ENCODE results near the gene SLFN12L.
"Not testable (repeated sequence)": the region's sequence is repeated elsewhere in the genome, so short reads cannot be mapped to it uniquely, and the experiment has no call there.

Gene SLFN12L

DNA sequence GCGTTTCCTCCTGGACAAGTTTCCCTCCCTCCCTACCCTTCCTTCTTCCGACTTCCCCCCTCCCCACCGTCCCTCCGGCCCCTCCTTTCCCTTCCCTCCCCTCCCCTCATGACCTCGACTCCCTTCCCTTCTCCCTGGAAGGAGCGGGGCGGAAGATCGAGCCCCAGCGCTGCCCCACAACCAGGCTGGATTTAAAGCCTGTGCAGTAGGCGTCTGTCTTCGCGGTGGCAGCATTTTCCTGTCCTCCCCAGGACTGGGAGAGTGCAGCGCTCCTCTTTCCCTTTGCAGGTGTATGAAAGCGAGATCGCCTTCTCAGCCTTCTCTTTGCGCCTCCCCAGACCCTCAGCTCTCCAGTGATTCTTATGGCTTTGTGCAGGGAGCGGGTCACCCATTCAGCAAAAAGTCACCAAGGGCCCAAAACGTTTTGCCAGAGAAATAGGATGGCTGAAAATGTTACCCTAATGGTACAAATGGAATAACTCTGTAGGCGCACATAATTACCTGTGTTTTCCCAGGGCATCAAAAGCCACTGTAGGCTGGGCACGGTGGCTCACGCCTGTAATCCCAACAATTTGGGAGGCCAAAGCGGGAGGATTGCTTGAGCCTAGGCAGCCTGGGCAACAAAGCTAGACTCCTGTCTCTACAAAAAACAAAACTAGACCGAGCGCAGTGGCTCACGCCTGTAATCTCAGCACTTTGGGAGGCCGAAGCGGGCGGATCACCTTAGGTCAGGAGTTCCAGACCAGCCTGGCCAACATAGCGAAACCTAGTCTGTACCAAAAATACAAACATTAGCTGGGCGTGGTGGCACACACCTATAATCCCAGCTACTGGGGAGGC, 40.8 kb downstream of the SLFN12L start:
- no peak for DNase-seq (ENCODE audit: low read depth in 2 of 2)

DNA sequence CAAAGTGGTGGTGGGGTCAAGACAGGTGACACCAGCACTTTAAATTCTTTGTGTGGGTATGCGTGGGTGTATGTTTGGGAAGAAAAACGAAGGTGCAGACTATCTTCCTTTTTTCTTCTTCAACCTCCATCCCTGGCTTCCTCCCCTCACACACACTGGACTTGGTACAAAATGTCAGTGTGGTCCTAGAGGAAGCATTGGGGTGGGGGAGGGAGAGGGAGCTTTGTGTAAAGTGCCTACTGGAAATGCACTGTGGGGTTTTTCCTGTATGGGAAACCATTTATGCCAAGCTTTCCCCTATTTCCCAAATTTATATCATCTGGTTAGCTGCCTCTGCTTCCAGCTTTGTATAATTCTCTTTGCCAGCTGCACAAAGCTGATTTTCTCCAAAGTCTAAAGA, 44.4 kb downstream of the SLFN12L start:
- no peak for DNase-seq (ENCODE audit: low read depth in 2 of 2)

DNA sequence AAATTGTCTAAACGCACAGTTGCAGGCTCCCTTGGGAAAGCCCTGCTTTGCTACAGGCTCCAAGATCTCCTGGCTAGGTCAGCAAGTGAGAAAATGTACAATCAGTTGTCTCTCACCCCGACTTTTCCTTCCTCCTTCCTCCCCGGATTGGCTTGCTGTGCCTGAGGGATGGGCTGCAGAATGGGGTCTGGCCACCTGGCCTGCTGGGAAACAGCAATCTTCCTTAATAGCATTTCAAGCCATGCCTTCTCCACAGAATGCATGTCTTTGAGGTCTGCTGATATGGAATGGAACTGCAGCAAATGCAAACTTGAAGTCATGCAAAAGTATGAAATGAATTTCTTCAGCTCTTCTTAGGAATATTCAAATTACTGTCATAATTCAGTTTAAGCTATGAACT, 46.1 kb downstream of the SLFN12L start:
- DNase-seq (ENCODE audit: low read depth in 2 of 2): no peak

DNA sequence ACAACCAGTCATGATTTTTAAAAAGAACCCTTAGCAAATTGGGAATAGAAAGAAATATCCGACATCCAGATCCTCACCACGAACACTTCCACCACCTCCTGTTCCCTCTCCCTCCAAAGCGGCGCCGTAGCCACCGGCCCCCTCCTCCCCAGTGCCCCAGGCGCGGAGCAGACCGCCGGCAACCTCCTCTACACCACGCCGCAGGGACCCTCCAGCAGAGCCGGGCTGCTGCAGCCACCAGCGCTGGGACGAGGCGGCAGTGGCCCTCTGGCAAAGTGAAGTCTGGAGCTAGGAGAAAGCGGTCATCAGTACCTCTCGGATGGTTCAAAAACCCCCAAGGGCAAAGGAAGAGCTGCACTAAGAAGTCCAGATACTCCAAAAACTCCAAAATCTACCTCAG, 47.5 kb downstream of the SLFN12L start:
- no peak for DNase-seq (ENCODE audit: low read depth in 2 of 2)

DNA sequence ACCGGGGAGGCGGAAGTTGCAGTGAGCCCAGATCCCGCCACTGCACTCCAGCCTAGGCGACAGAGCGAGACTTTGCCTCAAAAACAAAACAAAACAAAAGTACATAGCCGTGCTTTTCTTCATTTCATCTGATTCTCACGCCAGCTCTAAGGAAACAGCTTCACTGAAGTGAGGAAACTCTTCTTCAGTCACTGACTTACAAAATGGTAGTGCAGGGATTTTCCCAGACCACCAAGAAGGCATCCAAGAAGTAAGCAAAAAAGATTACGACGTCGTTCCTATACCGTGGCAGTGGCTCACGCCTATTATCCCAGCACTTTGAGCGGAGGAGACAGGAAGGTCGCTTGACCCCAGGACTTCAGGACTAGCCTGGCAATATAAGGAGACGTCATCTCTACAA, 48.5 kb downstream of the SLFN12L start:
- no peak for DNase-seq (ENCODE audit: low read depth in 2 of 2)

DNA sequence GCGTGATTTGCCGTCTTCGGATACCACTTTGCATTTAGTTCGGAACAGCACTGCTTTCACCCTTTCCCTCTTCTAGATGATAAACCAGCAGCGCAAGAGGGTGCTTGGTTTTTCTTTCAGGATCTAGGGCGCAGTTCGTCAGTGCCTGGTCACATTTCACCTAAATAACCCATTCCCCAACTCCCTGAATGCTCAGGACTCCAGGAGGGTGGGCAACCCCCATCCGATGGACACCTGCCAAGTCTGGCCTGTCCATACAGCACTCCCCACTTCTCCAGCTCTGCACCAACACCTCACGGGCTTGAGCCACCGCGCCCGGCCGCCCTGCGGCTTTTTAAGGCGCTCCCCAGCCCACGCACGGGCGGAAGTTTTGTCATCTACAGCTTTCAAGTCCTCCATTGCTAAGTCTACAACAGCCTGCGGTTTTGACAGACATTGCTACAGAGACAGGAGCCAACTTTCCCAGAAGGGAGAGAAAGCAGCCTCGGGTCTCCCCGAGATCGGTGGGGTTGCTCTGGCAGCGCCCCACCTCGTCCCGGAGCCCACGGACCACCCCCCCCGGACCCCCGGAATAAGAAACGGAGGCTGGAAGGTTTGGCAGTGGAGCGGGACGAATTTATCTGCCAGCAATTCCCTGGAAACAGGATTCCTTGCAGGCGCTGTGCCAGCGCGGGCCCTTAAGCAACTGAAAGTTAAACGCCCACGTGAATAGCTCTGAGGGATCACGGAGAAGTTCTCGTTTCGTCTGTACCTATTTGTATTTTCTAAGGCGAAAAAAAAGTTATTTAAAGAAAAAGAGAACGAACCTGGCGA, 50.4 kb downstream of the SLFN12L start:
- DNase-seq (ENCODE audit: low read depth in 2 of 2): peak; percentile 82 to 83

DNA sequence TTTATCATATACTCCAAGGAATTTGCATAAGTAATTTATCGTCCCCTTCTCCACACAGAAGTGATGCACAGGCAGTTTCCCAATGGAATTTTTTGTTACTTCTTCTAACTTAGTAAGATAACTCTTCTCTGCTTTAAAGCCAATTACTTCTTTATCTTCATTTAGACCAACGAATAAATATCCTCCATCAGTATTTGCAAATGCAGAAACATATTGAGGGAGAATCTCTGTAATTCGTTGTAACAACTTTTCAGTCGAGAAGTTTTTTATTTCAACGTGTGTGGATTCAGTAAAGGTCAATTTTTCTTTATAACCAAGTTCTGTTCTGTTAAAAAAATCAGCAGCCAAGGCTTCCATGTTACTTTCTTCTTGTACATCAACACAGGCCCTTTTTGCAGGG, 58.2 kb downstream of the SLFN12L start:
- no peak for DNase-seq (ENCODE audit: low read depth in 2 of 2)

DNA sequence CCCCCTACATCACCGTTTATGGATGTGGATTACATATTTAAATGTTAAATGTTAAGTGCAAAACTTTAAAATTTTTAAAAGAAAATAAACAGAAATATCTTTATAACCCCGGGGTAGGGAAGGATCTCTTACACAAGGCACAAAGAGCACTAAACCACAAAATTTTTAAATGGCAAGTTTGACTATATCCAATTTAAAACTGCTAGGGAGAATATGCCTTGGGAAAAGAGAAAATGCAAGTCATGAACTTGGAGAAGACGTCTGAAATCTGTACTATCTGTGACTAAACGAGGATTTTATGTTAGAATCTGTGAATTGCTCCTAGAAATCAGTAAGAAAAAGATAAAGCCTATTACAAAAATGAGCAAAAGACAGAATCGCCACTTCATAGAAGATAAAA, 60.2 kb downstream of the SLFN12L start:
- no peak for DNase-seq (ENCODE audit: low read depth in 2 of 2)

DNA sequence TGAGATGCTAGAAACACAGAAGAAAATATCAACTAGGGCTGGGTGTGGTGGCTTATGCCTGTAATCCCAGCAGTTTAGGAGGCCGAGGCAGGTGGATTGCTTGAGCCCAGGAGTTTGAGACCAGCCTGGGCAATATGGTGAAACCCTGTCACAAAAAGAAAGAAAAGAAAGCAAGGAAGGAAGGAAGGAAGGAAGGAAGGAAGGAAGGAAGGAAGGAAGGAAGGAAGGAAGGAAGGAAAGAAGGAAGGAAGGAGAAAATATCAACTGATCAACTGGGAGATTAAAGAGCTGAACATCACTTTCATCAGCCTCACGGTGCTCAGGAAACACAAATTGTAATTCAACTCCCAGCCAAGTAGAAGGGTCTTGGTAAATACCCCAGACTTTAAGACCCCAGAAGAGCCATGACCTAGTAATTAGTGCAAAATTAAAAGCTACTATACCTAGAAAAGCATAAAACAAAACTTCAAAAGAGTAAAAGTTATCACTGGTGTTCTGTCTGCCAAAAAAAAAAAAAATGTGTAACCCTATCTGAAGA, 61.1 kb downstream of the SLFN12L start:
- DNase-seq (ENCODE audit: low read depth in 2 of 2): no peak

DNA sequence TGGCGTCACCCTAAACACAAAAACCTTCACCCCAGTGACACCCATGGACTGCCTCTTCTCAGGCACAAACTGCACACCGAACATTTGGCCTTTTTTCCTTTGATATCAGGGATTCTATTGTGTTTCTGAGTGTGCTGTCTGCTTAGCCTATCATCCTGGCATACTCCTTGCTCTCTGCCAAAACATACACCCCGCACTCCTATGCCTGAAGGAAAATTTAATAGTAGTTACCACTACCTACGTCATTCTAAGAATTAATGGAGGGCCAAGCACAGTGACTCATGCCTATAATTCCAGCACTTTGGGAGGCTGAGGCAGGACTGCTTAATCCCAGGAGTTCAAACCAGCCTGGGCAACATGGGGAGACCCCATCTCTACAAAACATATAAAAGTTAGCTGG, 69.0 kb downstream of the SLFN12L start:
- DNase-seq (ENCODE audit: low read depth in 2 of 2): no peak

DNA sequence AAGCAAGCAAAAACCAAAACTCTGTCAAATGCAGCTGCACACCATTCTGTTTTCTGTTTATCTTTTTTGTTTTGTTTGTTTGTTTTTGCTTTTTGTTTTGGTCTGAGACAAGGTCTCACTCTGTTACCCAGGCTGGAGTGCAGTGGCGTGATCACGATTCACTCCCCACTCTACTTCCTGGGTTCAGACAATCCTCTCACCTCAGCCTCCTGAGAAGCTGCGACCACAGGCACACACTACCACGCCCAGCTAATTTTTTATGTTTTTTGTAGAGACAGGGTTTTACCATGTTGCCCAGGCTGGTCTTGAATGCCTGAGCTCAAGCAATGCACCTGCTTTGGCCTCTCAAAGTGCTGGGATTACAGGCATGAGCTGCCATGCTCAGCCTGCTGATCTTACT, 69.7 kb downstream of the SLFN12L start:
- no peak for DNase-seq (ENCODE audit: low read depth in 2 of 2)

DNA sequence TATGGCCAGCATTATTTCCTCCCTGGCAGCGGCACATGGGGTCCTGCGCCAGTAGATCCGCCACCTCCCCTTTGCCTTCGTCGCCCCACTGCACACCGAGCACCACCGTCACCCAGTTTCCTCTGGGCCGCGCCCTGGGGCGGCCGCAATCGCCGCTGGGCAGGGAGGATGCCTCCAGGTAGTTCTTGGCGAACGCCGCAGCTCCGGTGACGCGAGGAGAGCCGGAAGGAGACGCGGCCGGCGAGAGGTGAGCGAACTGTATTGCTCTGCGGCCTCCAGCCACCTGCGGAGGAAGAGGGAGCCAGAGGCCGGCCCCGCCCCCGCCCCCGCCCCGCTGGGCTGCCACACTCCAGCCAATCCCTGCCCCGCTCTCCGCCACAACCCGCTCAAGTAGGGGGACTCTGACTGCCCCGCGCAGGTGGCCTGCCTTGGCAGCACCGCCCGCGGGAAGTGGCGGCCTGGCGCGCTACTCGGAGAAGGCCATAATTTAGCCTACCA, 77.1 kb downstream of the SLFN12L start:
- peak; percentile 18 to 26 for DNase-seq (ENCODE audit: low read depth in 2 of 2)

DNA sequence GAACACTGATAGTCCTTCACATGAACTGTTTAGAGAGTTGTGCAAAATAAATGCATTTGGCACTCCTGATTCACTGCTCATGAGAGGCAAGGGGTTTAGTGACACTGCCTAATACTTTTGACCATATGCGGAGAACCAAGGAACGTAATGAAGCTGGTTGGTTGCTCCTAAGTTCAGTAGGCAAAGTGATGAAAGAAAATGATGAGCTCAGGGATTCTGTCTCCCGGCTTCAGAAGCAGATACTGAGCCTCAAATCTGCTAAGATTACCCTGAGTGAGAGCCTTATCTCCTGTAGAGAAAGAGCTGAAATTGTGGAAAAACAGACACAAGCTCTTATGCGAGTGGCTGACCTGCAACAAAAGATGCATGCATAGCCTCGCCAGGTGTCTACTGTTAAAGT, 83.4 kb downstream of the SLFN12L start:
- not testable (repeated sequence) for DNase-seq (ENCODE audit: low read depth in 2 of 2)

DNA sequence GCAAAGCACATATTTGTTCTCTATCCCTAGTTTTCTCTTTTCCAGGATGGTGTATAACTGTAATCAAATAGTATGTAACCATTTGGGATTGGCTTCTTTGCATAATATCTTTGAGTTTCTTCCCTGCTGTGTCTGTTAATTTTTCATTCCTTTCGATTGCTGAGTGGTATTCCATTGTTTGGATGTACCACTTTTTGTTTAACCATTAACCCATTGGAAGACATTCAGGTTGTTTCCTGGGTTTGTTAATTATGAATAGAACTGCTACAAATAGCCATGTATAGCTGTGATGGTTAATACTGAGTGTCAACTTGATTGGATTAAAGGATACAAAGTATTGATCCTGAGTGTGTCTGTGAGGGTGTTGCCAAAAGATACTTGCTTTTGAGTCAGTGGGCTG, 84.3 kb downstream of the SLFN12L start:
- DNase-seq (ENCODE audit: low read depth in 2 of 2): no peak

DNA sequence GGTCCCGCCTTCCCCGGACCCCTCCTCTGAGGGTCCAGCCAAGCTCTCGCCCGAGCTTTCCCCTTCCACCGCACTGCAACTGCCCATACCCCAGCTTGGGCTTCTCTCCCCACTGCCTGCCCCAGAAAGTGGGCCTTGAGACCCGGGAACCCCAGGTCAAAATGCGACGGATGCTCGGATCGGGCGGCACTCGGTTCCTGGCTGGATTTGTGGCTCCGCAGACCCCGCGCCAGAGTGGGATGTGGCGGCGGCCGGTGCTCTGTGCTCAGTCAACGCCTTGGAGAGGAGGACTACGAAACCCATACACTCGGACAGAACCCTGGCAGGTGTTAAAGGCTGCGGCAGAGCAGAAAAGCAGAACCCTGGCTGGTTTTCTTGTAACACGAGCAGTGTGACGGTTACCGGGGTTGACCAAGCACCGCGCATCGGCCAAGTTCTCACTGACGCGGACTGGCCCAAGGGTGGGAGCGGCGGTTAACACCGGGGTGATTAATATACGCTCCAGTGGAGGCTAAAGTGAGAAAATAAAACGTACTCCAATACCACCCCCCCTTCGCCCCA, 88.0 kb downstream of the SLFN12L start:
- no peak for DNase-seq (ENCODE audit: low read depth in 2 of 2)

DNA sequence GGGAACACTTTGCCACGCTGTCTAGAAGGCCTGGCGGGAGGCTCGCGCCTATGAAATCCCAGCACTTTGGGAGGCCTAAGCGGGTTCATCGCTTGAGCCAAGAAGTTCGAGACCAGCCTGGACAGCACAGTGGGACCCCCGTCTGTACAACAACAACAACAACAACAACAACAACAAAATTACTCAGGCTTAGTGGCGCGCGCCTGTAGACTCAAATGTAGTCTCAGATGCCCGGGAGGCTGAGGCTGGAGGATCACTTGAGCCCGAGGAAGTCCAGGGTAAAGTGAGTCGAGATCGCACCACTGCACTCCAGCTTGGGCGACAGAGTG, 88.6 kb downstream of the SLFN12L start:
- DNase-seq (ENCODE audit: low read depth in 2 of 2): no peak

DNA sequence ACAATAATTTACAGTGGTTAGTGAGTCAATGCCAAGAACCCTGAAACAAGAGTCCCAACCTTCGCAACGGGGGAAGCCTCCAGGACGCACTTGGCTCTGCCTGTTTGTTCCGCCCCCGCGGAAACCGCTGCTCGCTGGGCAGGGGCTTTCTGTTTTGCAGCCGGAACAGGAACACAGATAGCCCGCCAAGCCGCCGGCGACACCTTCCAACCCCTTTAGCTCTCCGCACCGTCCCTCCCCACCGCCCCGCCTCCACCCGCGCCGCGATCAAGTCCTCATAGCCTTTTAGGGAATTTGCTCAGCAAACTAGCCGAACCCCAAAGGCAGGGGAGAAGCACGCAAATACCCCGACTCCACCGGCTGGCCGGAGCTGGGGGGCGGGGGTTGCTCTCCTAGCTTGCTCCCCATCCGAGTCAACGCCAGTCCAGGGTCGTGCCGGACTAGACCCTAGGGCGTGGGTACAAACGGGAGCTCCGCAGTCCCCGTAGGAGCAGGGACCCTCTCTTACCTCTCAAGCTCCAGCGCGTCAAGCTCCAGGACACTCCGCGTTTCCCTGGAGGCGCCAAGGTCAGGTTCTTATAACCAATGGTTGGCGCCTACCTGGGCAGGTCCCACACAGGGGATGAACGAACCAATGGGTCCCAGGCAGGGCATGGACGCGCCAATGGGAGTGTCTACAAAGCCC, 89.1 kb downstream of the SLFN12L start, which contains the start of gene SLFN13:
Gene SLFN13 (minus strand): TSS at position 553 of the 685 bp plus-strand sequence. CDS start 3,086 bp downstream, outside the sequence.
- DNase-seq (ENCODE audit: low read depth in 2 of 2): peak; percentile 88 to 92

DNA sequence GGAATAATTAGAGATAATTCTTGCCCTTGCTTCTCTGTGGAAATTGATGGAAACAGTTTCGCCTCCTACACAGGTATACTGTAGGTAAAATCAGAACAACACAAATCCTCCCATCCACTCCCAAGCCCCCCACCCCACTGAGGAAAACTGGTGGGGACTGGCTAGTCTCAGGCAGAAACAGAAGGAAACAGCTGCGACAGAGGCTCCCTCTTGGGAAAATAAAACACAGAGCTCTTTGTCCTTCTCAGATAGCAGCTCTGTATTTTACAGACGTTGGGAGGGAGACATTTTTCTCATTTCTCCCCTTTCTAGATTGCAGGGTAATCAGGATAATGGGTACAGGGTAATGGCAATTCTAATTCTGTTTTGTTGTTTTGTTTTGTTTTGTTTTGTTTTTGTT, 90.0 kb downstream of the SLFN12L start:
- no peak for DNase-seq (ENCODE audit: low read depth in 2 of 2)

DNA sequence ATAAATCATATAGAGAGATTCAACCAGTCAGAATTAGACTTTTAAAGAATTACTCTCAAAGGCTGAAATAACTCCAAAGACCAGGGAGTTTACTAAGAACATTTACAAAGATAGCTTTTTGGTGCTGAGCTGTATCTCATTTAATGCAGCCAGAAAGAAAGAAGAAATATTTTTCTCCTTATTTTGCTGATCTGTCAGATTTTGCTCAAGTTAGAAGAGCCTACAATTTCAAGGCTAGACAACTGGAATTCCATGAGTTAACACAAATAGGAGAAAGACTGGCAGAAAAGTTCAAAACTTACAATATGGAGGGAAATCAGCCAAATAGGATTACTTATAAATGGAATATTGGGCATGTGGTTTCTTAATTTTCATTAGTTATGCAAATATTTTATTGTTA, 99.0 kb downstream of the SLFN12L start:
- DNase-seq (ENCODE audit: low read depth in 2 of 2): no peak

DNA sequence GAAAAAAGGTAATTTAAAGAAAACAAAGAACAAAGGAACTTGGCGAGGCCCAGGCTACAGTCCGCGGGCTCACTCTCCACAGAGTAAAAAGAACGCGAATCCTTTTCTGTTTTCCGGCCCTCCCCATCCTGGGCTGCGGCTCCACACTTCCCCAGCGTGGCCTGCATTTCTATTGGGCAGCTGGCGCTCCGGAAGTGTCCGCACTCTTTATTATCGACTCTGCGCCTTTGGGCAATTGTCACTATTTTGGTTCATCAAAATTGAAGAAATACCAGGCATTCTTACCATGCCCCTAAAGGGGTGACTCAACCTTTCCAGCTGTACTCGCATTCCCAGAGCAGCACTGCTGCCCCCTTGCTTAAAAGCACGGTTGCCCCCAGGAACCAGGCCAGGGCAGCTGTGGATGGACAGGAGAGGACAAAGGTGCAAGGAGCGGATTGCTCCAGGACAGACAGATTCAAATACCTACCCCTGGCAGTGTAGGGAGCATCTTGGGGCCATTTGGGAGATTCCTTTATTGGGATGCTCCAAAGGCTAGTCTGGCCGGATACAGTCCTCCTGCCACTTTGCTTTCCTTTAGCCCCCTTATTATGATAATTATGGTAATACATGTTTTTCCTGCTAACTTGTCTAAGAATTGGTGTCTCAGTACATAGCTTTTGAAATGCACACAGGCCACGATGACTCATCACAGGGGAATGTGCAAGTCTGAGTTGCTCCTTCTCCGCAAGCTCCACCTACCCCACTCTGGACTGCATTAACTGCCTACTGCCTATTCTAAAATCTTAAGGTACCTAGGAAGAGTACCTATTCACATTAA, 104.2 kb downstream of the SLFN12L start:
- DNase-seq (ENCODE audit: low read depth in 2 of 2): peak; percentile 40 to 70
